ENCODE measurements around the gene TBX10.
A peak's percentile ranks its signal among the peaks of the same experiment; 100 is the strongest.
"Not testable (repeated sequence)": the region's sequence is repeated elsewhere in the genome, so short reads cannot be mapped to it uniquely, and the experiment has no call there.

Gene TBX10

DNA sequence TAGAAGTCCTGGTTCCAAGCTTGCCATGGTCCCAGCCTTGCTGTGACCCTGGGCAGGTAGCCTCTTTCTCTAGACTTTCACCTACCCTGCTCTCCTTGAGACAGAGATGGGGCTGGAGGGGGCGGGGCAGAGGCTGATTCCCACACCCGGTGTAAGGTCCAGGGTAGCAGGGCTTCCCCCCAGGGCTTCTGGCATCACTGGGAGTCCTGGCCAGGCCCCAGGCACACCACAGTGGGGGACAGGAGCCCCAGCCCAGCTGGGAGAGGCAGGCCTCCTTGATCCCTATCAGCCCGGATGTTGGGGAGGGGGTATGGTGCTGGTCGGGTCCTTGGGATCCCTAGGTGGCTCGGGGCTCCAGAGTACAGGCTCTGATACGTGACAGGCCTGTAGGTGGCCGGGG, 8.2 kb downstream of the TBX10 start:
- no peak for DNase-seq (ENCODE audit: low read depth)

DNA sequence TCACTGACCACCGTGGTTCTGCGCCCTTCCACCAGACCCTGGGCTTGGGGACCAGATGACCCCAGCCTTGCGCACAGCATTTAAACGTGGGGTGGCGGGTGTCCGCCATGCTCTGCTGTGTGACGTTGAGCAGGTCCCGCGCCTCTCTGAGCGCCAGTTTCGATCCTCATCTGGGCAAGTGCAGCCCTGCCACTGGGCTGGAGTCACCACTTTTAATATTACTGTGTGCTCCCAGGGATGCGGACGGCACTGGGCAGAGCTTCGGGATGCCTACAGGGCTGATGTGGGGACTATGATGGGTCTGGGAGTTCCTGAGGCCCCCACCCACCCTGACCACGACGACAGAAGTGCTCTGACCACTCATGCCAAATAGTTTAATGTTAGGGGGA, 8.6 kb downstream of the TBX10 start:
- no peak for DNase-seq (ENCODE audit: low read depth)

DNA sequence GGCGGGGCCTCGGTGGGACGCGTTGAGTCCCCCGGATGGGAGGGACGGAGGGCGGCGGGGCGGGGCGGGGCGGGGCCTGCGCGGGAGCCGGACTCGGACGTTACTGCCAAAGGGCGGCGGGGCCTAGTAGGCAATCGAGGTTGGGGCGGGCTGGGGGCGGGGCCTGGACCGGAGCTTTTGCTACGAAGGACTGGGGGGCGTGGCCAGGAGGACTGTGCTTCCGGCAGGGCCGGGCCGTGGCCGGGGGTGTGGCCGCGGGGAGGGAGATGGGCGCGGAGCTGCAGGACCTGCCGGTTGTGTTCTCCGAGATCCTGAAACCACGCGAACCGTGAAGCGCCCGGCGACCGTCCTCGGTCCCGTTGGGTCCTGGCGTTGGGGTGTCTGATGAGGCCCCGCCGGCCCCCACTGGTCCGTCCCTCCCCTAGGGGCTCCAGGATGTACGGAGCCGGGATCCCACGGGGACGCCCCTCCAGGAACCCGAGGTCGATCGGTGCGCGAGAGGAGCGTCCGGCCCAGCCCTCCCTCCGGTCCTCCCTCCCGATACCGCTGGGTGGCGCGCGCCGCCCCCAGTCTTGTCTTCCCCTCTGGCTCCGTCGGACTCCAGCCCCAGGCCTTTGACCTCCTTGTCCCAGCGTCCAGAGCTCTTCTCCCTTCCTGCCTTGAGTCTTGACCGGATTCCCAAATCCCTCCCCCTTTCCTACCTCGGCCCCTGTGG, 9.2 kb downstream of the TBX10 start:
- DNase-seq (ENCODE audit: low read depth), result peak; percentile 95

DNA sequence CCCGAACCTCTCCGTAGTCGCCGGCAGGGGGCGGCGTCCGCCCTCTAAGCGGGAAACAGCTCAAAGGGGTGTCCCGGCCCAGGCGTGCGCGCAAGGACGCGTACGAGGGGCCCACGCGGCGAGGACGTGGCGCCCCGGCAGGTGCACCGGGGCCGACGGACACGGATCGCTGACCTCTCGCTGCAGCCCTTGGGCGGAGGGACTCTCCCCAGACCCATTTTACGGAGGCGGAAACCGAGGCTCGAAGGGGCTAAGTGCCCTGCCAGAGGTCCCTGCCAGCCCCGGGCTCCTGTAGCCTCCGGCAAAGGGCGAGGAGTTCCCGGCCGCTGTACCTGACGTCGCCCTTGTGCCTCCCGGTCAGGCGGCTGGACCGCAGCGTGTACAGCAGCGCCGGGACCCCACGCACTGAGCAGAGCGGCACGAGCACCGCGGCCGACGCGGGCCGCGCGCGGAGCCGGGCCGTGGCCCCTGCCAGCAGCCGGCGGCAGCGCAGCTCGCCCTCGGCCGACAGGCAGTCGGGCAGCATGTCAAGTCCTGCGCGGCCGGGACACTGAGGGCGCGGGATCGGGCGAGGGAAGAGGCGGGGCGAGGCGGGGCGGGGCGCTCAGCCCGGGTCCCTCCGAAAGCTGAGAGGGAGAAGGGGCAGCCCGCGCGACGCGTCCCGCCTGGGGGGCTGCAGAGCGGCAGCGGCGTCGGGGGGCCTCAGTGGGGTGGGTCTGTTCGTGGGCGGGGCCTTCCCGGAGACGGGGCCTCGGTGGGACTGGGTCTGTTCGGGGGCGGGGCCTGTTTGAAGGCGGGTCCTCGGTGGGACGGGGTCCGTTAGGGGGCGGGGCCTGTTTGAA, 10.0 kb downstream of the TBX10 start, which contains the start of gene NUDT8:
TSS of gene NUDT8 (minus strand) at position 552 of the 842 bp plus-strand sequence. CDS start at position 526, 26 bp downstream.
- DNase-seq (ENCODE audit: low read depth), result peak; percentile 87

DNA sequence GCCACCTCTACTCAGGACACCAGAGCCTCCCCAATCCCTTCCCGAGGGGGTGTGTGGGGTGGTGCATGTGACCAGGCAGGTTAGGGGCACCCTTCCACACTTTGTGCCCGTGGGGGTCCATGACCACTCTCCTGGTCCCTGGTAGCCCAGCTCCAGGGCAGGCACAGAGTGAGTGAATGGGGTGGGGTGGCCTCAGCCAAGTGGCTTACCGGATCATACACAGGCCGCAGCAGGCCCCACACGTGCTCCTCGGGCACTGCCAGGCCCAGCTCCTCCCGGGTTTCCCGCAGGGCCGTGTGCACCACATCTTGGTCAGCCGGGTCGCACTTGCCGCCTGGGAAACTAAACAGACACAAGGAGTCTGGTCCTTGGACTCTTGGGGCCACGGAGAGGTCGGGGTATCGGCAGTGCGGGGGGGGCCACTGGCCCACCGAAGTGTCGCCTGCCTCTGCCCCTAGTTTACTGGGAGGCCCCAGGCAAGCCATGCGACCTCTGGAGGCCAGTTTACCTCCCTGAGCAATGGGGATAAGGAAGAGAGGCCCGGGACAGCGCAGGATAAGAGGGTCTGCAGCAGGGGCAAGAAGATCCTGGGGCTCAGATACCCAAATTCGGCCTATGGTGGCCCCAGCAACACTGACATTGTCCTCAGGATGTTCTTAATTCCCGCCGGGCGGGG, 10.7 kb downstream of the TBX10 start:
- DNase-seq (ENCODE audit: low read depth), result no peak

DNA sequence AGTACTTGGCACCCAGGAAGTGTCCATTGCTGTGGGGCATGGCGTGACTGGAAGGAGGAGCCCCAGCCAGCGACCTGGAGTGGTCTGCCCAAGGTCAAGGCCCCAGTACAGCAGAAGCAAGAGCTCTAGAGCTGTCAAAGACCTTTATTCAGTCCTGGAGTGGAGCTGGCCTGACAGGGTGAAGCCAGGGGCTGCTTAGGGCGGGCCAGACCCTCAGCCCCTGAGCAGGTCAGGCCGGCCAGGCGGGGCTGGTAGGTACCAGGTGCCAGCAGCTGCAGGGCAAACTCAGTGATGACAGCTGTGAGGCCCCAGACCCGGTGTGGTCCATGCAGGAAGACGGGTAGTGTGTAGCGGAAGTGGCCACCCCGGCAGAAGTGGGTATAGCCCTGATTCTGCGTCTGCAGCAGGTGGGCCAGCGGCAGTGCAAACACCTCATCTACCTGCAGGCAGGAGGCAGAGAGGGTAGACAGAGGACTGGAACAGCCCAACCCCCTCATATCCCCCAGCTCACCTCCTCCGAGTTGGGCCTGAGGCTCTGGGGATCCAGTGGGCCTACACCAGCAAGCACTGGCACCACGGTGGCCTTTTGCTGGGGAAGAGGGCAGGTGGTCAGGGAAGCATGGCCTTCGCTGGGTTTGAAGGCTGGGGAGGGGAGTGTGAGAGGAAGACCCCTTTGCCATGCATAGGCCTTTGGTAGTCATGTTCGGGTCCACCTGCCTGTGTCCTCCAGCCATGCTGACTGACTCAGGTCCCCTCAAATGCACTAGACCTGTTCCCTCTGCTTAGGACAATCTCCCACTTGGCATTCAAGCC, 11.5 kb downstream of the TBX10 start:
- DNase-seq (ENCODE audit: low read depth), result no peak

DNA sequence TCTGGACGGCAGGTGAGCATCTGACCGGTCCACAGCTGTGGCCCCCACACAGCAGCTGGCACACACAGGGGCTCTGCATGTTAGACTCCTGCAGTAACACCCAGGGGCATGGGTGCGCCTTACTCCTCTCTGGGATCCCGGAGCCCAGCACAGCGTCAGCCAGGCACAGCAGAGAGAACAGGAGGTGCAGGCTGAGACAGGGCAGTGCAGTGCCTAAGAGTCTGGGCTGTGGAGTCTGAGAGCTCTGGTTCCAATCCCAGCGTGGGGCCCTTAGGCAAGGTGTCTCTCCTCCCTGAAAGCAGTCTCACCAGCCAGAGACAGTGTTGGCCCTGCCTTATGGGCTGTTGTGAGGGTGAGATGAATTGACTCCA, 12.1 kb downstream of the TBX10 start:
- no peak for DNase-seq (ENCODE audit: low read depth)

DNA sequence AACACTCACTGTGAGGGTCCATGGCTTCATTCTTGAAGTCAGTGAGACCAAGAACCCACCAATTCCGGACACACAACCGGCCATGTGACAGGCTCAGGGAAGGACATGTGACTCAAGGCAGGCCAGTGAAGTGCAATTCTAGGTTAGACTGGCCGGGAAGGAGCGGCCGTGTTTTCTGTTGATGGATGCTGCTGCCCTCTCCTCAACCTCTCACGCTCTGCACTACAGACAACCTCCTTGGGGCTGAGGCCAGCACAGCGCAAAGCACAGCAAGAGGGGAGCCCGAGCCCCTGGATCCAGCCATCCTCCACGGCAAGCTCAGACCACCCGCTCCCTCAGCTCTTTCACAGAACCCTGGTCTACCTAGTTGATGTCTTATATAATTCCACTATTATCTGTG, 12.6 kb downstream of the TBX10 start:
- no peak for DNase-seq (ENCODE audit: low read depth)

DNA sequence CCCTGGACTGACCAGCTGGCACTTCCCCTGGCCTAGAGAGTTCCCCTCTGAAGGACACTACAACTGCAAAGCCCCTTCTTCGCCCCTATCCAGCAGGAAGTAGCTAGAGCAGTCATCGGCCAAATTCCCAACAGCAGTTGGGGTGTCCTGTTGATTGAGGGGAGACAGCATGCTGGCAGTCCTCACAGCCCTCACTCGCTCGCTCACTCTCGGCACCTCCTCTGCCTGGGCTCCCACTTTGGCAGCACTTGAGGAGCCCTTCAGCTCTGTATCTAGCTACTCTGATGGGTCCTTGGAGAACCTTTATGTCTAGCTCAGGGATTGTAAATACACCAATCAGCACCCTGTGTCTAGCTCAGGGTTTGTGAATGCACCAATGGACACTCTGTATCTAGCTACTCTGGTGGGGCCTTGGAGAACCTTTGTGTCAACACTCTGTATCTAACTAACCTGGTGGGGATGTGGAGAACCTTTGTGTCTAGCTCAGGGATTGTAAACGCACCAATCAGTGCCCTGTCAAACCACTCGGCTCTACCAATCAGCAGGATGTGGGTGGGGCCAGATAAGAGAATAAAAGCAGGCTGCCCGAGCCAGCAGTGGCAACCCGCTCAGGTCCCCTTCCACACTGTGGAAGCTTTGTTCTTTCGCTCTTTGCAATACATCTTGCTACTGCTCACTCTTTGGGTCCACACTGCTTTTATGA, 13.3 kb downstream of the TBX10 start:
- DNase-seq (ENCODE audit: low read depth), result not testable (repeated sequence)

DNA sequence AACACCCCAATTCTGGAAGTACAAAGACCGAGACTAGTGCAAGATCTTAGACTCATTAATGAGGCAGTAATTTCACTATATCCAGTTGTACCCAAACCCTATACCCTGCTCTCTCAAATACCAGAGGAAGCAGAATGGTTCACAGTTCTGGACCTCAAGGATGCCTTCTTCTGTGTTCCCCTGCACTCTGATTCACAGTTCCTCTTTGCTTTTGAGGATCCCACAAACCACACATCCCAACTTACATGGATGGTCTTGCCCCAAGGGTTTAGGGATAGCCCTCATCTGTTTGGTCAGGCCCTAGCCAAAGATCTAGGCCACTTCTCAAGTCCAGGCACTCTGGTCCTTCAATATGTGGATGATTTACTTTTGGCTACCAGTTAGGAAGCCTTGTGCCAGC, 15.8 kb downstream of the TBX10 start:
- not testable (repeated sequence) for DNase-seq (ENCODE audit: low read depth)

DNA sequence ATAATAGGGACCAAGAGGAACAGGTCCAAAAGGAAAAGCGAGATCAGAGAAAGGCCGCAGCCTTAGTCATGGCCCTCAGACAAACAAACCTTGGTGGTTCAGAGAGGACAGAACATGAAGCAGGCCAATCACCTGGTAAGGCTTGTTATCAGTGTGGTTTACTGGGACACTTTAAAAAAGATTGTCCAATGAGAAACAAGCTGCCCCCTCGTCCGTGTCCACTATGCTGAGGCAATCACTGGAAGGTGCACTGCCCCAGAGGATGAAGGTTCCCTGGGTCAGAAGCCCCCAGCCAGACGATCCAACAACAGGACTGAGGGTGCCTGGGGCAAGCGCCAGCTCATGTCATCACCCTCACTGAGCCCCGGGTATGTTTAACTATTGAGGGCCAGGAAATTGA, 16.7 kb downstream of the TBX10 start:
- DNase-seq (ENCODE audit: low read depth), result not testable (repeated sequence)

DNA sequence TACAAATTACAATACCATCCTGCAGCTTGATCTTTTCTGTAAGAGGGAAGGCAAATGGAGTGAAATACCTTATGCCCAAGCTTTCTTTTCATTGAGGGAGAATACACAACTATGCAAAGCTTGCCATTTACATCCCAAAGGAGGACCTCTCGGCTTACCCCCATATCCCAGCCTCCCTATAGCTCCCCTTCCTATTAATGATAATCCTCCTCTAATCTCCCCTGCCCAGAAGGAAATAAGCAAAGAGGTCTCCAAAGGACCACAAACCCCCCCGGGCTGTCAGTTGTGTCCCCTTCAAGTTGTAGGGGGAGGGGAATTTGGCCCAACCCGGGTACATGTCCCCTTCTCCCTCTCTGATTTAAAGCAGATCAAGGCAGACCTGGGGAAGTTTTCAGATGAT, 17.6 kb downstream of the TBX10 start:
- DNase-seq (ENCODE audit: low read depth), result not testable (repeated sequence)

DNA sequence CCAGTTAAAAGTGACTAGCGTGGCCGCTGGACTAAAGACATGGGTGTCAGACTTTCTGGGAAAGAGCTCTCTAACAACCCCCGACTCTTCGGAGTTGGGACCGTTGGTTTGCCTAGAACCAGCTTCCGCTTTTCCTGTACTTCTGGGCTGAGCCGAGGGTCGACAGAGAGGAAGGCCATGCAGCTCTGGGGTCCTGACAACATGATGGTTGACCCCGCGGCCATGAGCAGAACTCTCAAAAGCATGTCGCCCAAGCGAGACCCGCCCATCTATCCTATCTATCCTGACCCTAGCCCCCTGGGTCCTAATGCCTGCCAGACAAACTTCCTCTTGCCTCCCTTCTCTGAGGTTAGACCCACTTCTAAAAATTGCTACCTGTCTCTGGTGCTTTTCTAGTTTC, 18.9 kb downstream of the TBX10 start:
- not testable (repeated sequence) for DNase-seq (ENCODE audit: low read depth)

DNA sequence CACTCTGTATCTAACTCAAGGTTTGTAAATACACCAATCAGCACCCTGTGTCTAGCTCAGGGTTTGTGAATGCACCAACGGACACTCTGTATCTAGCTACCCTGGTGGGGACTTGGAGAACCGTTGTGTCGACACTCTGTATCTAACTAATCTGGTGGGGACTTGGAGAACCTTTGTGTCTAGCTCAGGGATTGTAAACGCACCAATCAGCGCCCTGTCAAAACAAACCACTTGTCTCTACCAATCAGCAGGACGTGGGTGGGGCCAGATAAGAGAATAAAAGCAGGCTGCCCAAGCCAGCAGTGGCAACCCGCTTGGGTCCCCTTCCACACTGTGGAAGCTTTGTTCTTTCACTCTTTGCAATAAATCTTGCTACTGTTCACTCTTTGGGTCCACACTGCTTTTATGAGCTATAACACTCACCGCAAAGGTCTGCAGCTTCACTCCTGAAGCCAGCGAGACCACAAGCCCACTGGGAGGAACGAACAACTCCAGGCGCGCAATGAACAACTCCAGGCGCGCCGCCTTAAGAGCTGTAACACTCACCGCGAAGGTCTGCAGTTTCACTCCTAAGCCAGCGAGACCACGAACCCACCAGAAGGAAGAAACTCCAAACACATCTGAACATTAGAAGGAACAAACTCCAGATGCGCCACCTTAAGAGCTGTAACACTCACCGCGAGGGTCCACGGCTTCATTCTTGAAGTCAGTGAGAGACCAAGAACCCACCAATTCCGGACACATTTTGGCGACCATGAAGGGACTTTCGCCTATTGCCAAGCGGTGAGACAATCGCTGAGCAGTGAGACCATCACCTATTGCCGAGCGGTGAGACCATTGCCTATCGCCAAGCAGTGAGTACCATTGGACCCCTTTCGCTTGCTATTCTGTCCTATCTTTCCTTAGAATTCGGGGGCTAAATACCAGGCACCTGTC, 19.6 kb downstream of the TBX10 start:
- DNase-seq (ENCODE audit: low read depth), result not testable (repeated sequence)

DNA sequence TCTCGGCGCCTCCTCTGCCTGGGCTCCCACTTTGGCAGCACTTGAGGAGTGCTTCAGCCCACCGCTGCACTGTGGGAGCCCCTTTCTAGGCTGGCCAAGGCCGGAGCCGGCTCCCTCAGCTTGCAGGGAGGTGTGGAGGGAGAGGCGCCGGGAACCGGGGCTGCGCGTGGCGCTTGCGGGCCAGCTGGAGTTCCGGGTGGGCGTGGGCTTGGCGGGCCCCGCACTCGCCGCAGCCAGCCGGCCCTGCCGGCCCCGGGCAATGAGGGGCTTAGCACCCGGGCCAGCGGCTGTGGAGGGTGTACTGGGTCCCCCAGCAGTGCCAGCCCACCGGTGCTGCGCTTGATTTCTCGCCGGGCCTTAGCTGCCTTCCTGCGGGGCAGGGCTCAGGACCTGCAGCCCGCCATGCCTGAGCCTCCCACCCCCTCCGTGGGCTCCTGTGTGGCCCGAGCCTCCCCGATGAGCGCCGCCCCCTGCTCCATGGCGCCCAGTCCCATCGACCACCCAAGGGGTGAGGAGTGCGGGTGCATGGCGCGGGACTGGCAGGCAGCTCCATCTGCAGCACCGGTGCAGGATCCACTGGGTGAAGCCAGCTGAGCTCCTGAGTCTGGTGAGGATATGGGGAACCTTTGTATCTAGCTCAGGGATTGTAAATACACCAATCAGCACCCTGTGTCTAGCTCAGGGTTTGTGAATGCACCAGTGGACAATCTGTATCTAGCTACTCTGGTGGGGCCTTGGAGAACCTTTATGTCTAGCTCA, 20.5 kb downstream of the TBX10 start:
- not testable (repeated sequence) for DNase-seq (ENCODE audit: low read depth)

DNA sequence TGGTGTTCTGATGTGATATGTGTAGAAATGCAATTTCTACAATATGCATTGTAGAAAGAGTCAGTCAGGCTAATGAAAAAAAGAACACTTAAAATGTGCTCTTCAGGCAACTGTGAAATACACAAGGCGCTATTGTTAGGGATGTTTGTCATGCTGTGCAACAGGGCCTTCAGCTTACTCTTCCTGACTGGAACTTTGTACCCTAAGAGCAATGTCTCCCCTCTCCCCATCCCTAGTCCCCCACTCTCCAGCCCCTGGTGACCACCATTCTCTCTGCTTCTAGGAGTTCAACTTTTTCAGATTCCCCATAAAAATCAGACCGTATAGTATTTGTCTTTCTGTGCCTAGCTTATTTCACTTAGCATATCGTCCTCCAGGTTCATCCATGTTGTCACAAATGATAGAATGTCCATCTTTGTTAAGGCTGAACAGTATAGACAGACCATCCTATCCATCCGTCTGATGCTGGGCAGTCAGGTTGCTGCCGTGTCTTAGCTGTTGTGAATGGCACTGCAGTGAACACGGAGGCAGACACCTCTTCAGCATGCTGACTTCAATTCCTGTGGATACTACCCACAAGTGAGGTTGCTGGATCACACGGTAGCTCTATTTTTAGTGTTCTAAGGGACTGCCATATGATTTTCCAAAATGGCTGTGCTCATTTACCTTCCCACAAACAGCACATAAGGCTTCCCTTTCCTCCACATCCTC, 22.2 kb downstream of the TBX10 start:
- DNase-seq (ENCODE audit: low read depth), result no peak

DNA sequence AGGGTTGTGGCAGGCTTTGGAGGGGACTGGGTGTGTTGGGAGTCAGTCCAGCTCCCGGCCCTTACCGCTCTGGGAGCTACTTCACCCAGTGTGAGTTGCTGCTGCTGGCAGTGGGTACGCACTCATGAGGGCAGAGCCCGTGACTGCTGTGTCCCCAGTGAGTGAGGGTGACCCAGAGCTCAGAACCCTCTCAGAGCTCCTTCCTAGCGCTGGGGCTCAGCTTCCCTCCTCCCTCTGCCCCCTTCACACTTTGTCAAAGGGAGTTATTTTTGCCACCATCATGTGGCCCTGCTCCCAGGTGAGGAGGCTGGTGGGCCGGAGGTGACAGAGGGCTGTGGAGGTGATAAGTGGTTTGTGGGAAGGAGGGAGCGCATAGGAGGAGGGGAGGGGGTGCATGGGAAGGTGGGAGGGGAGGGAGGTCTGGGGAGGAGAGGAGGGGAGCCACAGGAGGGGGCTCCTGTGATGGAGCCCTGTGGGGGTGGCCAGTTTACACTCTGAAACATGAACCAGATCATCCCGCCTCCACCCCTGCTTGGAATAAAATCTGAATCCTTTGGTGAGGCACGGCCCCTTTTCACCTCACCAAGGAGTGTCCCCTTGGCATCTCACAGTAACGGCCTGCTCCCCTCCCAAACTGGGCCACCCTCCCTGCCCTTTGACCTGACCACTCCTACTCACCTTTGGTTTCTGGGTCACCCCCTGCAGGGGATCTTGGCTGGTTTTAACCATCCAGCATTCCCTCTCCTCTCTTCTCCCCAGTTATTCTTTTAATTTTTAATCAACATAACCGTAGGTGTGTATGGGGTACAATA, 22.9 kb downstream of the TBX10 start:
- DNase-seq (ENCODE audit: low read depth), result no peak

Measured in activated T-cell treated with anti-CD3 and anti-CD28 coated beads for 48 hours (primary cell).